Measurements from ENCODE around the gene SLU7. TPM values are rescaled to one million over a fixed set of nuclear protein-coding genes. Genes with fewer than 3 reads are reported as not detected.

The SLU7 gene
- total RNA-seq, 2 donors from 2014 or later = 18.8 to 42.8 TPM

DNA sequence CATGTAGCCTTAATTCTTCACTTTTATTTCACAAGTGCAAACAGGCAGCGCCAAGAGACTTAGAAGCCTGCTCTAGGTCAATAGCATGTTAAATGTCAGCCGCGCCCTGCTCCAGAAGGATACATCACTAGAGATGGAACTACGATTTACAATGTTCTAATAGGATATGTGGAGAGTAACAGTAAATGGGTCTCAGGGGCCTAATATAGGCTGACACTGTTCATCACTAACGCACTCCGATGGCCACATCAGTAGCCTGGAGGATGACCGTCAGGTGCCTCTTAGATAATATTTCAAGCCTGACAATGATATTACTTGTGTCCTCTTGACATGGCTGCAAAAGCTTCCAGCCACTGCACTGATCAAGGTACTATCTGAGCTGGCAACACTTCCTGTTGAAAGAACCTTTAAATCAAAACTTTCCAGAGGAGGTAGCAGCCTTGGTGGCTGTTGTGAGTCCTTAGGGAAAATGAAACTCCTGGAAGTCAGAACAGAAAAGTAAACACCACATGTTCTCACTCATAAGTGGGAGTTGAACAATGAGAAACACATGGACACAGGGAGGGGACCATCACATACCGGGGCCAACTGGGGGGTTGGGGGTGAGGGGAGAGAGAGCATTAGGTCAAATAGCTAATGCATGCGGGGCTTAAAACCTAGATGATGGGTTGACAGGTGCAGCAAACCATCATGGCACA, 37.7 kb upstream of the SLU7 start:
- intact Hi-C loops (cut with DNase I) = no loop called here
- DNase-seq (no peak), ATAC-seq (no peak)
- Histone ChIP-seq H3K4me1 (no peaks in the 10 kb centered on the region), H3K27me3 (no peaks in the 10 kb centered on the region), H3K4me3 (no peak overlapping the region), H3K27ac (no peak overlapping the region), H3K9me3 (no peaks in the 10 kb centered on the region), H3K36me3 (replicated peaks in 1 of 2; ENCODE audit: insufficient read depth in 1 of 2, low read depth in 2 of 2) (no peaks in the 10 kb centered on the region)
- 74 to 87% methylated on average over 9 of the region's 9 CpGs for WGBS, 2 donors
- no peak for TF ChIP-seq POLR2A (IDR thresholded peaks at IDR 0.05)
- no peak for TF ChIP-seq CTCF (IDR thresholded peaks at IDR 0.05)

GRCh38 chr5:160455600-160455999, 36.7 kb upstream of the SLU7 start:
- Histone ChIP-seq H3K36me3 (replicated peaks in 1 of 2; ENCODE audit: insufficient read depth in 1 of 2, low read depth in 2 of 2) (no peaks in the 10 kb centered on the region), H3K27me3 (no peaks in the 10 kb centered on the region), H3K9me3 (no peaks in the 10 kb centered on the region), H3K27ac (no peak overlapping the region), H3K4me3 (no peak overlapping the region), H3K4me1 (no peaks in the 10 kb centered on the region)
- ATAC-seq (no peak), DNase-seq (no peak)
- intact Hi-C loops (cut with DNase I) = no loop called here
- 78 to 88% methylated on average over 4 of the region's 4 CpGs for WGBS, 2 donors
- no peak for TF ChIP-seq POLR2A (IDR thresholded peaks at IDR 0.05)
- TF ChIP-seq CTCF (IDR thresholded peaks at IDR 0.05) = no peak

GRCh38 chr5:160453751-160454150, 34.9 kb upstream of the SLU7 start:
- ATAC-seq (no peak), DNase-seq (no peak)
- intact Hi-C loops (cut with DNase I) = no loop called here
- WGBS, 2 donors = 41 to 58% methylated on average over 1 of the region's 1 CpG
- no peak overlapping the region for H3K27ac ChIP-seq
- H3K27me3 ChIP-seq = no peaks in the 10 kb centered on the region
- no peak for TF ChIP-seq CTCF (IDR thresholded peaks at IDR 0.05)
- no peak for TF ChIP-seq POLR2A (IDR thresholded peaks at IDR 0.05)
- H3K36me3 ChIP-seq (replicated peaks in 1 of 2; ENCODE audit: insufficient read depth in 1 of 2, low read depth in 2 of 2) = no peaks in the 10 kb centered on the region
- no peaks in the 10 kb centered on the region for H3K4me1 ChIP-seq
- H3K9me3 ChIP-seq = no peaks in the 10 kb centered on the region
- no peak overlapping the region for H3K4me3 ChIP-seq

- no peak overlapping the region for H3K27ac ChIP-seq
- ATAC-seq = no peak
These were observed 33.9 kb upstream of the SLU7 start for GRCh38 chr5:160452795-160453194.

More at GRCh38 chr5:160452795-160453194, 33.9 kb upstream of the SLU7 start:
- intact Hi-C loops (cut with DNase I) = no loop called here
- no peaks in the 10 kb centered on the region for H3K4me1 ChIP-seq
- H3K36me3 ChIP-seq (replicated peaks in 1 of 2; ENCODE audit: insufficient read depth in 1 of 2, low read depth in 2 of 2) = no peaks in the 10 kb centered on the region
- no peaks in the 10 kb centered on the region for H3K9me3 ChIP-seq
- DNase-seq = no peak
- 50 to 59% methylated on average over 6 of the region's 6 CpGs for WGBS, 2 donors
- TF ChIP-seq CTCF (IDR thresholded peaks at IDR 0.05) (no peak), POLR2A (IDR thresholded peaks at IDR 0.05) (no peak)
- no peak overlapping the region for H3K4me3 ChIP-seq
- H3K27me3 ChIP-seq = no peaks in the 10 kb centered on the region

Measured in body of pancreas (tissue), 4 donors.